Colon (tissue), 2 donors: Measurements from ENCODE around the gene PXDC1.

ENCODE experiments used
- FAIRE-seq: peaks from 2 replicates; lab custom pipeline; 2012; peaks lifted over from hg19 to GRCh38; lab: Jason Lieb, UNC
- donor health status: control.
- donor health status: control.

PXDC1 gene

DNA sequence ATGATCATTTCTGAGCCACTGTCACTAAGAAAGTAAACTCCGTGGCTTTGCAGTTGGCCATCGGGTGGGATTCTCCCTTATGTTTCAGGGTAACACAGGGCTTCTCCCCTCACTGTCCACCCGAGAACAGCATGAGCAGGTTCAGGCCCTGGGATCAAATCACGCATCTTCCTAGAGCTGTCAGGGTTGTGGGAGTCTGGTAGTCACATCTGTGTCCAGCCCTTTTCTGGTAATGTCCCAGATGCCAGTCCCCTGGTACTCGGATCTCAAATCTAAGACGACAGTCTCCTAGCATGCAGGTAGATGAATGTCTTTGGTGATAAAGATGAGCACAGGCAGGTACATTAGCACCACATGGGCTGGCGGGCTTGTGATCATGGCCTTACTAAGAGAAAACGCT is 4.8 kb downstream of the PXDC1 start:
- no peak for FAIRE-seq

DNA sequence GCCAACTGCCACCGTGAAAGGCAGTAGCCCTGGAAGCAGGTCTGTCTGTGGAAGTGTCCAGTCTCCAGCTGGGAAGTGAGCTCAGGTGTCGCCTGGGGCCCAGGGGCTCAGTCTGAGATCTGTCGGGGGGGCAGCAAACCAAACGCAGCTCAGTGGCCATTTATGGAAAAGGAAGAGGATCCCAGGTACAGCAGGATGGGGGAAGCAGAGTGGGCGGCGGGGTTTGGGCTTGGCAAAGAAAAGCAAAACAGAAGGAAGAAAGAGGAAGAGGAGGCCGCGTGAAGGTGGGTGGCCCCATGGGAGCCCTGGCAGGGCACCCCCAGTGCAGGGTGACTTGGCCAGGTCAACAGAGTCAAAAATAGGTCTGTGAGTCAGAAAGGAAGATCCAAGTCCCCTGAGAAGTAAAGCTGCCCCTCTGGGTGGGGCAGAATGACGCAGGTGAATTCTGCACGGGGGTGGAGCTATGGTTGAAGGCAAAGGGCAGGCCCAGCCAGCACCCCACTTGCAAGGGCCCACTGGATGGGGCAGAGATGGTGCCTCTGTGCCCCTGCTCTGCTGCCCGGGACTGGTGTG is 5.3 kb downstream of the PXDC1 start:
- FAIRE-seq = no peak

DNA sequence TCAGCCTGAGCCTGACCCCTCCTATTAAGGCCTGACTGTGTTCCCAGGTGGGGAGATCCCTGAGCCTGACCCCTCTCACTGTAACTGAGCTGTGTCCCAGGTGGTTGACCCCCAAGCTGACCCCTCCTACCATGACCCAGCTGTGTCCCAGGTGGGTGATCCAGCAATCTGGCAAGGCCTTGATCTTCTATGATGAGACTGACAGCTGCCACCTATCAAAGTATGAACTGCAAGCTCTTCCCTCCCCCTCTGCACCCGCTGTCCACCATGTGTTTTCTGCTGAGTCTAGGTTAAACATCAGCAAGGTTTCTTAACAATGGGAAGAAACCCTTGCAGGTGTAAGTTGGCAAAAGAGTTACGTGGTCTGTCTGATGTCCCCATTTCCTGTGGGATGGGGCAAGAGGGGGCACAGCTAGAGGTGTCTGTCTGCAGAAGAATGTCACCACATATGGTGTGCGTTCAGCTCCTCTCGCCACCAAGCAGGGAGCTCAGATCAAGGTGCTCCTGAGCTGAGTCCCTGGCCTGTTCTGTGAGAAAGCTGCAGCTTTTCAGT is 5.9 kb downstream of the PXDC1 start:
- no peak for FAIRE-seq

DNA sequence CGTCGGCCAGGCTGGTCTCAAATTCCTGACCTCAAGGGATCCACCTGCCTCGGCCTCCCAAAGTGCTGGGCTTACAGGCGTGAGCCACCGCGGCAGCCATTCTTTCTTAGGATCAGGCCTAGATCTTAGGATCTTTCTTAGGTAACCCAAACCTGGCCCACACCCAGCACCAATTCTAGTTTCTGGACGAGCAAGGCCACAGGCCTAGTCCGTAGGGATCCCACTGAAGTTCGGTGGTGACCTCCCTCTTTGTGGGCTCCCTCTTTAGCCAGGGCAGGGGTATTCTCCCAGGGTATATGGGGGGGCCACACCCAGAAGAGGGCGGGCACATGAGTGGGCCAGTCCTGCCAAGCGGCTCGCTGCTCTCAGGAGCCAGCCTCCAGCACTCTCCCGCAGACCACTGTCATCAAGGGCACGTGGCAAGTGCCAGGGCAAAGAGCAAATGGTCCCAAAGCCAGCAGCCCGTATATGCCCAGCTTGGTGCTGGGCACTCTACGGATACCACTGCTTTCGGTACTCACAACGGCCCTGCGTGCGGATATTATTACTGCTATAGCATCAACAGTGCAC is 6.5 kb downstream of the PXDC1 start:
- FAIRE-seq = no peak

DNA sequence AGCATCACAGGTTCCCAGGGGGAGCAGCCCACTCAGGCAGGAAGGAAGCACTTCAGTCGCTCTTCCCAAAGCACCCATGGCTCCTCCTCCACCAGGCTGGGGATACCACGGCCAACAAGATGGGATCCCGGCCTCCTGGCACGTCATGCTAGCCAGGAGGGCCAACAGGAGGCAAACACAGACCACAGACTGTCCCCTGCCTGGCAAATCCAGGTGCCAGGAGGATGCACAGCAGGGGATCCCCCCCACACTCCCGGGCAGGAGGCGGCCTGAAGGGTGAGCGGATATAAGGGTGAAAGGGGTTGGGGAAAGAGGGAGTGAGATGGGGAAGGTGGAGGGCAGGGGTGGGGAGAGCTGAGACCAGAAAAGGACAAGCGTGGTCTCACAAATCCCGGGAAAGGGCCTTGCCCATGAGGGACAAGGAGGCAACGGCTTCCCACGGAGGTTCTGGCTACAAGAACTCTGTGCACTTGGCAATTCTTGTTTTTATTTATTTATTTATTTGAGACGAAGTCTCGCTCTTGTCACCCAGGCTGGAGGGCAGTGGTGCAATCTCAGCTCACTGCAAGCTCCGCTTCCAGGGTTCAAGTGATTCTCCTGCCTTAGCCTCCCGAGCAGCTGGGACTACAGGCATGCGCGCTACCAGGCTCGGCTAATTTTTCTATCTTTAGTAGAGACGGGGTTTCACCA is 7.2 kb downstream of the PXDC1 start:
- no peak for FAIRE-seq

DNA sequence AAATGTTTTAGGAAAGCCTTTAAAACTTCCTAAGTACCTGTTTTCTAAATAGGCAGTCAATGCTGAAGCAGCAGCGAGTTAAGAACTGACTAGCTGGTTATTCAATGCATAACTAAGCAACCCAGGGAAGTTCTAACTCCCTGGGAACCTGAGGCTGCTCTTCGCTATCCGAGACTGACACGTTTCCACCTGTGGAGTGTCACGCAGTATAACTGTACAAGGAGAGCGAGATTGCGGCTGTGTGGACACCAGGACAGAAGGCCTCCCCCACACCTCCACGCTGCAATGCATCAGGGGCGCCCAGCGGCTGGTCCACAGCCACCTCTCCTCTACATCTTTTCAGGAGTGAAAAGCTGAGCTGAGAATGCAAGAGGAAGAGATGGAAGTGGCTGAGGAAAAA is 8.0 kb downstream of the PXDC1 start:
- FAIRE-seq = no peak

DNA sequence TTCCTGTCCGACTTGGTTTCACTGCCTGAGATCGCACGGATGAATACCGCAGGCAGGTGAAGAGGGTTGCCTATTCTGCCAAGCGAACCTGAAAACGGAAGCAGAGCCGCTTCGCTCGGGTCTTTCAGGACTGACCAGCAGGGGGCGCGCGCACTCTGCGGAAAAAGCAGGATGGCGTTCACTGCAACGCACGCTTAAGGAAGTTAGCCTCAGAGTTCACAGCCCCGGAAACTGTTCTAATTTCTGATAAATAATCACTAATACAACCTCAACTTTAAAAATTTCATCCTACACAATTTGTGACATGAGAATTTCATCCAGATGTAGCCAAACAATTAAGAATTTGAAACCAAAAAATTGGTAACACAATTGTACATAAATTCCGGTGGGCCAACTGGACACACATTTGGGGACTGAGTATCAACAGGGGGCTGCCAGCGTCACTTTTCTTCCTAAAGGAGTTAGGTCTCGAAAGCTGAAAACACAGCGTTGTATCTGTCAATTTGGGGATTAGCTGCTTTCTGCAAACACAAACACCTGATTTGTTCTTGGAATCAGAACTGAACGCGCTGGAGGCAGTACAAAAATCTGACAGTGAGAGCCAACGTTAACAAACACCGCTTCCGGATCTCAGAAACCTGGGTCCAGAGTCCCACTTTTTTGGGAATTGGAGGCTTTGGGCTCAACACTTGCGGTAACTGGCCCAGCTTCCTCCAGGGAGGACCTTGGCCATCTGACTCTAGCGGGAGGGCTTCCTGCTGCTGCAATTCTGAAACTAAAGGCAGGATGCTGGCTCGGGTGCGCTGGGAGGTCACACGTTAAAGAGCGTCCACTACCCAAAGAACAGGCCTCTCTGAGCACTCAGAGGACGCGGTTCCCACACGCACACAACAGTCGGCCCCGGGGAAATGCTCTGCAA is 8.8 kb downstream of the PXDC1 start:
- FAIRE-seq = no peak

DNA sequence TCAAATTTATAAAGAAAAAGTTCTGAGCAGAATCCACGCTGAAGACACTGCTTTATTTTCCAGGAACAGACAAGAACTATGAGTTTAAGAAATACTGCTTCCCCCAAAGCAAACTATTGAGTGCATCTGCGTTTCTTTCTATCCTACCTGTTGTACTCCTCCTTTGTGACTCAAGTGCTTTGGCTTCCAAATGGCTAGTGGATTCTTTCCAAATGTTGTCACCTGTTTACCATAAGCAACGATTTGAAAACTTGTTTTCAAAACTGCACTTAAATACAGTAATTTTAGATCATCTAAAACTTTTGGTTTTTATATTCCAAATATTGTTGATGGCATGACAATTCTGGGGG is 9.5 kb downstream of the PXDC1 start:
- no peak for FAIRE-seq

DNA sequence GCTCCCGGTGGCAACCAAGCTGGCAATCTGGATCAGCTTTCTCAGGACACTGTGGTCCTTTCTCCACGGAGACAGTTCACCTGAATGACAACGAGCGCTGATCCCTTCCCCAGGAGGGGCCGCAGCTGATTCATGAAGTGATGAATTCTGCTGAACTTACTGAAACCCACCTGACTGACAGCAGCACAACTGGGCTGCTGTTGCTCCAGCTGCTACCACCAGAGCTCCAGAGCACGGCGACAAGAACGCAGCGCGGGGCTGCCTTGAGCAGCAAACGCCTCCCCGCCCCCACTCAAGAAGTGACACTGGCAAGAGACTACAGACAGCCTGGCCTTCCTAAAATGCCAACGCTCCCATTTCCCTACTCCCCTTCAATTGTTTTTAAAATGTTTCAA is 10.0 kb downstream of the PXDC1 start:
- no peak for FAIRE-seq

DNA sequence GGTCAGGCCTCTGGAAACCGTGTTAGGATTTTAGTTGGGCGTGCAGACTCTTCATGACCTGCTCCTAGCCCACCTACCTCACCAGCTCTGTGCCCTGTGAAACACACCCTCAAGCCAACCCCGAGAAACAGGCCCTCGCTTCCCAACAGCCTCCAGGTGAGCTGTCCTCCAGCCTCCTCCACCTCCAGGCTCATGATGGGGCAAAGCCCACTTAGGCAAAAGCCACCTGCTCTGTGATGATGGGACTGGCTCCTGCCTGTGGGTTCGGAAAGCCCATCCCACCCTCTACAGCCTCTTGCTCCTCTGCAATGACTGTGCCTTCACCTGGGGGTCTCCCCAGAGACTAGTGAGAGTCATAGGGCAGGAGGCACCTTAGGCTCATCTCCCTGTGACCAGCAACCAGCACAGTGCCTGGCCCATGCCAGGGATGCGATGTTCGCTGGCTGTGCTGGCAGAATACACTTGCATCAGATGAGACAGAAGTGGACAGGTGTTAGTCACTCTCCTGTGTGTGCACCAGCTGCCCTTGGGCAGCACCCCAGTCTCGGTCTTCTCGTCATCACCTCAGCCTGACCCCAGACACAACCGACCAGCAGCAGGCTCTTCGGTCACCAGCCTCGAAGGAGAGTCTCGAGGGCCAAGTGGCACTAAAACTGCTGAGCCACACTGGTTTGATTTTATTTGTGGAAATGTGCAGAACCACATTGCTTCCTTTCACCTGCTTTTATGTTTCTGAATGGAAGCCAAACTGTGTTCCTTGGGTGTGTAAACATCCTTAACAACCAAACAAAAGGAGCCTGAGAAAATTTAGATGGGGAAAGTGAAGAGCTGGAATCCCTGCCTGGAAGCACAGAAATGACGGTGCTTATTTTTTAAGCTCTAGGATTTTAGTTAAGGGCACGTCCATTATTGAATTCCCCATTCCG is 10.7 kb downstream of the PXDC1 start:
- FAIRE-seq = no peak

DNA sequence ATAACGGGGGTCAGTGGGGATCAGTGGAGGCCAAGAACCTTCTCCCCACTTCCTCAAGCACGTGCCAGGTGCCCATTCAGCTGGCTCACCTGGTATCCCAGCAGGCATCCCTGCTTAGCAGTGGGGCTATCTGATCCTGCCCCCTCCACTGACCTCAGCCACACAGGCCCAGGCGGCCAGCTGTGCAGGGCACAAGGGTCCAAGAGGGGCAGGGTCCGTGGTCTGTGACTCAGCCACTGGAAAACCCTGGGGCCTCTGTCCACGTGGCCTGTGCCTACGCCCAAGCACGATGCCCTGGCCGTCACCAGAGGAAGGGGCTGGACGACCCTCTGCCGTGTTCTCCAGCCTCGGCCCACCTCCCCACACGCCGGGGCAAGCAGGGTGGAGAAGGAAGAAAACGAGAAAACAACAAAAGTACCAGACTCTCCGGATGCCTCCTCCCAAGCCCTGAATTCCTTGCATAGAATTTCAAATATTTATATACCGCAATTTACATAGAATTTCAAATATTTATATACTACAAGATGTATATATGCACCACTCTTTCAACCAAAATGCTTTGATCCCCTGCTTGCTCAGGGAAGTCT is 12.1 kb downstream of the PXDC1 start:
- no peak for FAIRE-seq

DNA sequence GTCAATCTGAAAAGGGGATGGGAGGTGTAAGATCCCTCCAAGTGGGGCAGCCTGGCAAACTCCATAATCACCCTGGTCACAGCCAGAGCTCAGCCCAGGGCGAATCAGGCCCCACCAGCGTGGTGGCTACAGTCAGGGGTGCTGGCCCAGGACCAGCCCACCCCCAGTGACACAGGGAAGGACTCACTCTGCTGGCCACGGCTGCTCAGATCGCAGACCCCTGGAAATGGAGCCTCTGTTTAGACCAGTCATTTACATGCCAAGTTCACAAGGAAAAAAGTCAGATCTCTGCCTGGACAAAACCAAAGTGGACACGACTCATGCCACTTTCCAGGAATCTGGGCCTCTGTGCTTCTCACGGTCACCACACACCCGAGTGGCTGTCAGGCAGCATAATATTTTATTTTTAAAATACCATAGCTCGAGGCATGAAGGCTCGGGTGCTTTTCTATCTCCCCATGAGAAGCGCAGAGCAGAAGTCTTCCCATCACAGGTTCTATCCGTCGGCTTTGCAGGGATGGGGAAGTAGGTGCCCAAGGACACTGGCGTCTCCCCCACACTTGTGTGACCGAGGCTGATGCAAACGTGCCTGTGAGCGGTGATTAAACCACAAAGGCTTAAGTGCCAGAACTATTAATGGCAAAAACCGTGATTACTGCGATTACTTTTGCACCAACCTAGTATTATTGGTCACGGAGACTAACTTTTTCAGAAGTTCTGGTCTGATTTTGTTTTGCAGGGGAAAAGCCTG is 13.0 kb downstream of the PXDC1 start:
- no peak for FAIRE-seq

DNA sequence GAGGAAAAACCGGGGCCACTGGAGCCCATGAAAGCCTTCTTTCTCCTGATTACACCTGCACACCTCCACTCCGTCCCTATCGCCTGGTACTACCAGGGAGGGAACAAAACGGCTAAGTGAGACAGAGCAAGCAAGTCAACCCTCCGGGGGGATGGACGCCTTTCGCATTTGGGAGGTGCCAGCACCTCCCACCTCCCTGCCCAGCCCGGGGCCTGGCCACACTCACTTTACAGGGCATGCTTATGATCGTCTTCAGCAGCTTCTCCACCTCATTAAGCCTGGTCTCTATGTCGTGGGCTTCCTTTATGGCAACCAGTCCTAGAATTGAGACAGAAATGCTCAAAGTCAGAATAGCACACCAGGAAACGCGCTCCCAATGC is 13.7 kb downstream of the PXDC1 start:
- no peak for FAIRE-seq

DNA sequence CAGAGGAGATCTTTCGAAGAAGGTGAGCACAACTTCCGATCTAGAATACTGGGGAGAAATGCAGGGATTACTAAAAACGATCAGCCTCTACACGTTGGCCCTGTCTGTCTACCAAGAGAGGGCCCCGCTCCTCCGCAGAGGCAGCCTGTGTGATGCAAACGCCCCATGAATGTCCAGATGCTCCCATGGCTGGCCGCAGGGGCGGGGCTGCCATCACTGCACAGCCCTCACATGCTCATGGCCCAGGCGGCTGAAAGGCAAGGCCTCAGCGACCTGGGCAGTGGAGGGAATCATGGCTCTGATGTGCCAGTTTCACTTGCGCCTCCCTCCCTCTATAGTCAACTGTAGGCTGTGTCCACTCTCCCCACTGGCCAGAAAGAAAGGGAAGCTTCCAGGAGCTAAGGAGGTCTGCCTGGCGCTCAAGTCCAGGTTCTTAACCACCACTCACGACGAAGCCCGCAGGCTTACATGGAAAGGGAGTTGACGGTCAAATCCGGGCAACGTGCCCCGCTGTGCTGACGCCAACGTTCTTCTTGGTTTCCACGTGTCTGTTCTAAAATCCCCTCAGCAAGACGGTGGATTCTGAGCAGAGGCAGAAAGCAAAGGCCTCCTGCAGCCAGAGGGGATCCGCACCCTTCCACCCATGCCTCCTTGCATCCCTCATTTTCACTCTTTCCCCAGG is 14.2 kb downstream of the PXDC1 start:
- no peak for FAIRE-seq

DNA sequence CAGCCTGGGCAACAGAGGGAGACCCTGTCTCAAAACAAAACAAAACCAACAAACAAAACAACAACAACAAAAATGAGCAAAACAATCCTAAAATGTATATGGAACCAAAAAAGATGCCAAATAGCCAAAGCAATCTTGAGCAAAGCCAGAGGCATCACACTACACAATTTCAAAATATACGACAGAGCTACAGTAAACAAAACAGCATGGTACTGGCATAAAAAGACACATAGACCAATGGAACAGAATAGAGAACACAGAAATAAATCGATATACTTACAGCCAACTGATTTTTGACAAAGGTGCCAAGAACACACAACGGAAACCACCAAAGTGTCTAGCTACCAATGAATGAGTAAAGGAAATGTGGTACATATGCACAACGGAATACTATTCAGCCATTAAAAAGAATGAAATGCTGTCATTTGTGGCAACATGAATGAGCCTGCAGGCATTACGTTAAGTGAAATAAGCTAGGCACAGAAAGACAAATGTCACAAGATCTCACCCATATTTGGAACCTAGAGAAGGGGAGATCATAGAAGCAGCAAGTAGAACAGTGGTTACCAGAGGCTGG is 16.4 kb downstream of the PXDC1 start:
- FAIRE-seq = no peak

DNA sequence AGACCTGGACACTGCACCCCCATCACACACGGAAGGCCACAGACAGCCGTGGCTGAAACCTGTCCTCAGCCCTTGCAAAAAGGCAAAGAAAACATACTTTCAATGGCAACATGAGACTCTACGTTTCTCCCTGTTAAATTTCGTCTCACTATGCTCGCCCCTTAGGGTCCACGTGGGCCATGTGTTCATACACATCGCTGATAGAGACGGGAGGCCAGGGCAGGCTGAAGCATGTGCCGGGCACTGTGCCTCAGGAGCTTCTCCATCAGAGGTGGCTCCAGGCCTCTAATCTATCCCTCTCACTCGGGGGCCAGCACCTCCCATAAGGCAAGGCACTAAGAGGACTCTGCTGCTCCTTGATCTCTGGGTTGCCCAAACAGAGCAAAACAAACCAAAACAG is 17.5 kb downstream of the PXDC1 start:
- no peak for FAIRE-seq

DNA sequence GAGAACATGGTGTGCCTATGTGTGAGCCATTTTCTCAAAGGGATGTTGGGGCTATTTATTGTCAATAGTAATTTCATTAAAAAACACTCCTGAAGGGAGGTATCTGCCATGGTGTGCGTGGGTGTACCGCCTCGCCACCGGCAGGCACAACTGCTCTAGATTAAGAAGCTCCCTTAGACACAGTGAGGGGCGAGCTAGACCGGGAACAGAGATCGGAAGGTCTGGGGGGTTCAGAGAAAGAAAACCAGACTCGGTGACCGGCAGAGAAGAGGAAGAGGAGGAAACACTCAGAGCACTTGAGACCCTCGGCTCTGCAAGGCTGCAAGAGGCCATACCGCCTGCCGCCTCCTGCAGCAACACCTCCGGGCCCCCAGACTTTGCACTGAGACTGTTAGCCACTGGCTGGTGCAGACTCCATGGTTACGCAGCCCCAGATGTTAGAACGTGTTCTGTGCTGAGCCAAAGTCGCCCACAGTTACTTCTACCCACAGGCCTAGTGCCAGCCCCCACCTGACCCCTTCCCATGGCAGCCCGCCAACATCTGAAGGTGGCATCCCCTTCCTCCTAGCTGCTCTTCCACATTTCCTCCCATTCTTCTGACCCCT is 18.1 kb downstream of the PXDC1 start:
- FAIRE-seq = no peak

DNA sequence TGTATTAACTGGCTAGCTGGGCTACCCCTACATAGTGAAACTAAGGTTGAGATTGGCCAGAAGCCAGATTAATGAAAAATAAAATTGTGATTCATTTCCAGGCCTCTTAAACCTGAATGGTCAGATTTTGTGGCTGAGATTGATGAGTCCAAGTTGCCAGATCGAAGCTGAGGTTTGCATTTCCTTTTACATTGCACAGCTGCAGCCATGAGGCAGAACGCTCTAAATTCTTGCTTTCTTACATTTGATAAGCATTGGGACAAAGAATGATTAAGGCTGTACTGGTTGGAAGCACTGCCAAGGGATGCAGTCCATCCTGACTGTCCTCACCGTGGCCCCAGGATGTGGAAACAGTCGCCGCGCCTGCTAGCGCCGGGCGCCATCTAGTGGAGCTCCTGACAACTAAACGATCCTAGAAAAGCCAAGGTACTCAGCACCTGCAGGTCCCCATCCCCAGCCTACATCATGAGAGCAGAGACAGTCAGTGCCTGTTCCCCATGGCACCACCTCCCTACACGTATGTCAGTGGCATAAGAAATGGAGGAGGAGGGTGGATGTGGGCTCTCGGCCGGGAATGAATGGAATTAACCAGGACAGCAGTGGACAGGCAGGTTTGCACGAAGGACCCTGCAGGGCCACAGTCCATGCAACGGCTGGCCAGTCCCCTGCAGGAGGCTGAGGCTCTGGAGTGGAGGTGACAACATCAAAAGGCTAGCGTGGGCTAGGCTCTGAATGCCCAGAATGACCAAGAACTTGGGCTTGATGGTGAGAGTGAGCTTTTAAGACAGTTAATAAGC is 19.0 kb downstream of the PXDC1 start:
- no peak for FAIRE-seq
